ENCODE measurements around the gene EMC8. TPM values are rescaled to one million over a fixed set of nuclear protein-coding genes. Genes with fewer than 3 reads are reported as not detected.

EMC8 gene
- total and polyA plus RNA-seq, 2 donors from 2014 or later = 20.9 to 24.7 TPM

DNA sequence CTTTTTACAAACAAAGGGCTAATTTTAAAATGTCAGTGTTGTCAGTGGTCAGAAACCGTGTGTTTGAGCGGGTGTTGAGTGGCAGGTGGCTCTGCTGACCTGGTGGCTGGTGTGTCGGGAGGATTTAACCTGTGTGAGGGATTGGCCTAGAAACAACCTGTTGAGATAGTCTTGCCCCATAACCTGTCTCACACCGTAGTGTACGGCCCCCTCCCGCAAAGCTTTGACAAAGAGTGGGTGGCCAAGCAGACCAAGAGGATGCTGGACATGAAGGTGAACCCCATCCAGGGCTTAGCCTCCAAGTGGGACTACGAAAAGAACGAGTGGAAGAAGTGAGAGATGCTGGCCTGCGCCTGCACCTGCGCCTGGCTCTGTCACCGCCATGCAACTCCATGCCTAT, 7.2 kb upstream of the EMC8 start:
- Histone ChIP-seq H3K9ac (ENCODE audit: low read length in 3 of 3) (no peak overlapping the region), H3K36me3 (ENCODE audit: control insufficient read depth in 2 of 3, insufficient read depth in 3 of 3, low read length in 3 of 3) (peaks cover 8 to 40% (median 37%) of the 10 kb centered on the region in 3 donors), H3K27ac (ENCODE audit: low read depth in 2 of 2, low read length in 2 of 2) (no peak overlapping the region), H3K4me1 (ENCODE audit: control insufficient read depth in 2 of 3, insufficient read depth in 2 of 3, low read depth in 1 of 3, low read length in 3 of 3) (peaks cover 0 to 5% (median 0%) of the 10 kb centered on the region in 3 donors), H3K27me3 (ENCODE audit: control insufficient read depth, insufficient read depth, low read length) (no peaks in the 10 kb centered on the region), H3K4me3 (ENCODE audit: low read length in 3 of 3) (no peak overlapping the region), H3K9me3 (ENCODE audit: control insufficient read depth in 2 of 3, insufficient read depth in 1 of 3, low read length in 3 of 3) (no peaks in the 10 kb centered on the region)
- TF ChIP-seq, protein P1, sequence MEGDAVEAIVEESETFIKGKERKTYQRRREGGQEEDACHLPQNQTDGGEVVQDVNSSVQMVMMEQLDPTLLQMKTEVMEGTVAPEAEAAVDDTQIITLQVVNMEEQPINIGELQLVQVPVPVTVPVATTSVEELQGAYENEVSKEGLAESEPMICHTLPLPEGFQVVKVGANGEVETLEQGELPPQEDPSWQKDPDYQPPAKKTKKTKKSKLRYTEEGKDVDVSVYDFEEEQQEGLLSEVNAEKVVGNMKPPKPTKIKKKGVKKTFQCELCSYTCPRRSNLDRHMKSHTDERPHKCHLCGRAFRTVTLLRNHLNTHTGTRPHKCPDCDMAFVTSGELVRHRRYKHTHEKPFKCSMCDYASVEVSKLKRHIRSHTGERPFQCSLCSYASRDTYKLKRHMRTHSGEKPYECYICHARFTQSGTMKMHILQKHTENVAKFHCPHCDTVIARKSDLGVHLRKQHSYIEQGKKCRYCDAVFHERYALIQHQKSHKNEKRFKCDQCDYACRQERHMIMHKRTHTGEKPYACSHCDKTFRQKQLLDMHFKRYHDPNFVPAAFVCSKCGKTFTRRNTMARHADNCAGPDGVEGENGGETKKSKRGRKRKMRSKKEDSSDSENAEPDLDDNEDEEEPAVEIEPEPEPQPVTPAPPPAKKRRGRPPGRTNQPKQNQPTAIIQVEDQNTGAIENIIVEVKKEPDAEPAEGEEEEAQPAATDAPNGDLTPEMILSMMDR (IDR thresholded peaks at IDR 0.05; ENCODE audit: borderline replicate concordance, extremely low read depth, insufficient read depth) = no peak
- FAIRE-seq (no peak), DNase-seq (no peak)
- intact Hi-C loops (cut with DNase I) = no loop called here

DNA sequence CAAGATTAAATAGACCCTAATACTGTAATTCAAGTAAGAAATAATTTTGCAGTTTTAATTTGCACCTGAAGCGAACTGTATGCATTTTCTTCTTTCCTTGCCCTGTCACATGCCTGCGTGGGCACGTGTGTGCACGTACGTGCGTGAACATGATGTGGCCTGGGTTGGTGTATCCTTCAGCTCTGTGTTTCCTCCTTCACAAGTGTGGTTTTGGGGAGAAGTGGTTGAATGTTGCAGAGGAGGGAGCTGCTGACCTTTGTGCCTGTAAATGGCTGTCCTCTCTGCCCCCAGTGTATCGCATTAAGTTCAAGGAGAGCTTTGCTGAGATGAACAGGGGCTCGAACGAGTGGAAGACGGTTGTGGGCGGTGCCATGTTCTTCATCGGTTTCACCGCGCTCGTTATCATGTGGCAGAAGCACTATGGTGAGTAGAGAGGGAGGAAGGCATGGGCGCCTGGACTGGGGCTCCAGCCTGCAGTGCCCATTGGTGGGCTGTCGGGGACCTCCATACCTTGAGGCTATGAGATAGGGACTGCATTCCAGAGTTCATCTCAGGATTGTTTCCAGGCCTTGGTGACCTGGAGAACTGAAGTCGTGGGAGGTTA, 6.2 kb upstream of the EMC8 start:
- Histone ChIP-seq H3K27me3 (ENCODE audit: control insufficient read depth, insufficient read depth, low read length) (no peaks in the 10 kb centered on the region), H3K4me1 (ENCODE audit: control insufficient read depth in 2 of 3, insufficient read depth in 2 of 3, low read depth in 1 of 3, low read length in 3 of 3) (peaks cover 0 to 7% (median 6%) of the 10 kb centered on the region in 3 donors), H3K4me3 (ENCODE audit: low read length in 3 of 3) (no peak overlapping the region), H3K36me3 (ENCODE audit: control insufficient read depth in 2 of 3, insufficient read depth in 3 of 3, low read length in 3 of 3) (peaks cover 10 to 40% (median 37%) of the 10 kb centered on the region in 3 donors), H3K27ac (ENCODE audit: low read depth in 2 of 2, low read length in 2 of 2) (no peak overlapping the region), H3K9ac (ENCODE audit: low read length in 3 of 3) (no peak overlapping the region), H3K9me3 (ENCODE audit: control insufficient read depth in 2 of 3, insufficient read depth in 1 of 3, low read length in 3 of 3) (no peaks in the 10 kb centered on the region)
- TF ChIP-seq, protein P1 (IDR thresholded peaks at IDR 0.05; ENCODE audit: borderline replicate concordance, extremely low read depth, insufficient read depth) = no peak
- no peak for DNase-seq
- intact Hi-C loops (cut with DNase I) = no loop called here
- FAIRE-seq = no peak

DNA sequence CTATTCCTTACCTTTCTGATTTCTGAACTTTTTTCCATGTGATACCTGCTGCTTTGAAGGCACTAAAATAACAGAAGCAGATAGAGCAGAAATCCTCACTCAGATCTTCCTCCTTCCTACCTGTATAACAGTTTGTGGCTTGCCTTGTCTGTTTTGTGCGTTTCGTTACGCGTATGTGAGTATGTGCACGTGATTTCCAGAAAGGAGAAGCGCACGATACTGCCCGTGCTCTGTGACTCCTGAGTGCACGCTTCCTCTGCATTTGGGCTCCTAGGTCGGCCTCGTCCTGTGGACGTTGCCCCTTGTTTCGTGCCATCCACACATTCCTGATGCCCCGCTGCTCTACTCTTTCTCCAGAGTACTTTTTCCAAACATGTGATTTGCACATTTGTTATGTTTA, 4.2 kb upstream of the EMC8 start:
- intact Hi-C loops (cut with DNase I) = no loop called here
- no peaks in the 10 kb centered on the region for H3K27me3 ChIP-seq (ENCODE audit: control insufficient read depth, insufficient read depth, low read length)
- no peak overlapping the region for H3K4me3 ChIP-seq (ENCODE audit: low read length in 3 of 3)
- DNase-seq (no peak), FAIRE-seq (no peak)
- no peaks in the 10 kb centered on the region for H3K9me3 ChIP-seq (ENCODE audit: control insufficient read depth in 2 of 3, insufficient read depth in 1 of 3, low read length in 3 of 3)
- H3K36me3 ChIP-seq (ENCODE audit: control insufficient read depth in 2 of 3, insufficient read depth in 3 of 3, low read length in 3 of 3) = peaks cover 10 to 40% (median 37%) of the 10 kb centered on the region in 3 donors
- H3K9ac ChIP-seq (ENCODE audit: low read length in 3 of 3) = no peak overlapping the region
- TF ChIP-seq, protein P1 (IDR thresholded peaks at IDR 0.05; ENCODE audit: borderline replicate concordance, extremely low read depth, insufficient read depth) = no peak
- peaks cover 2 to 11% (median 7%) of the 10 kb centered on the region in 3 donors for H3K4me1 ChIP-seq (ENCODE audit: control insufficient read depth in 2 of 3, insufficient read depth in 2 of 3, low read depth in 1 of 3, low read length in 3 of 3)
- no peak overlapping the region for H3K27ac ChIP-seq (ENCODE audit: low read depth in 2 of 2, low read length in 2 of 2)

Measured in kidney (tissue), 14 donors.